Gastroesophageal sphincter (tissue), 4 donors: ENCODE measurements around the gene PARD3. TPM values are rescaled to one million over a fixed set of nuclear protein-coding genes. Genes with fewer than 3 reads are reported as not detected.

Source experiments
- ATAC-seq: fragments of 150-250 bp; one replicate; pipeline ENCODE4 v1.9.1; 2016; ENCODE audit warnings: mild to moderate bottlenecking, moderate library complexity
- H3K27ac ChIP-seq, 4 donors: fragments of 200-600 bp; sonication (generic) in 3 of 4; 1 replicate in 3 of 4; 2 replicates in 1 of 4; pipeline ENCODE4 v1.5.1; 2016 to 2019
- H3K27me3 ChIP-seq: fragments of 200-600 bp; sonication (generic); one replicate; pipeline ENCODE4 v1.5.1; 2019
- H3K36me3 ChIP-seq, 2 donors: fragments of 200-600 bp; sonication (generic); one replicate each; pipeline ENCODE4 v1.5.1; 2019; ENCODE audit warnings: control low read depth in 1 of 2
- H3K4me1 ChIP-seq, 3 donors: fragments of 200-600 bp; sonication (generic); 1 replicate in 2 of 3; 2 replicates in 1 of 3; pipeline ENCODE4 v1.5.1; 2016 to 2019; ENCODE audit warnings: control low read depth in 2 of 3
- H3K4me3 ChIP-seq, 2 donors: fragments of 200-600 bp; sonication (generic); one replicate each; pipeline ENCODE4 v1.5.1; 2019; ENCODE audit warnings: mild to moderate bottlenecking in 1 of 2, moderate library complexity in 1 of 2
- H3K9me3 ChIP-seq, 3 donors: fragments of 200-600 bp; sonication (generic); one replicate each; pipeline ENCODE4 v1.5.1; 2017 to 2019; ENCODE audit warnings: control low read depth in 2 of 3
- CTCF ChIP-seq, 4 experiments: fragments of 200-600 bp in 2 of 4; fragments of 450-650 bp in 2 of 4; sonication (generic) in 1 of 4; IDR thresholded peaks; one replicate each; pipeline ENCODE4 v1.5.1; 2017 to 2019; ENCODE audit warnings: antibody characterized with exemption in 4 of 4, mild to moderate bottlenecking in 2 of 4, moderate library complexity in 2 of 4
- EP300 ChIP-seq: sonication (generic); formaldehyde crosslinking; IDR thresholded peaks from one replicate; pipeline ENCODE4 v1.6.1; 2017; ENCODE audit warnings: antibody characterized with exemption, mild to moderate bottlenecking
- POLR2A ChIP-seq, 2 donors: fragments of 450-650 bp; IDR thresholded peaks; one replicate each; pipeline ENCODE4 v1.6.1; 2017; ENCODE audit warnings: antibody characterized with exemption in 2 of 2, mild to moderate bottlenecking in 2 of 2, moderate library complexity in 1 of 2
- POLR2AphosphoS5 ChIP-seq: sonication (generic); formaldehyde crosslinking; IDR thresholded peaks from one replicate; pipeline ENCODE4 v1.6.1; 2017; ENCODE audit warnings: antibody characterized with exemption
- WGBS, 2 donors: methylation state at CpG; one replicate each; pipeline ENCODE4 v1.1.5; 2018; ENCODE audit warnings: low coverage in 1 of 2; 5-methylcytosine and 5-hydroxymethylcytosine counted together
- total RNA-seq, 4 donors: library from RNA; depleted of rRNA; stranded (reverse); fragments of >200 nt; gene quantifications; one replicate each; pipeline ENCODE4 v1.1.0, GENCODE V29; 2016

Gene PARD3
- total RNA-seq, 4 donors from 2014 or later, result 101 to 127 (median 115) TPM

DNA sequence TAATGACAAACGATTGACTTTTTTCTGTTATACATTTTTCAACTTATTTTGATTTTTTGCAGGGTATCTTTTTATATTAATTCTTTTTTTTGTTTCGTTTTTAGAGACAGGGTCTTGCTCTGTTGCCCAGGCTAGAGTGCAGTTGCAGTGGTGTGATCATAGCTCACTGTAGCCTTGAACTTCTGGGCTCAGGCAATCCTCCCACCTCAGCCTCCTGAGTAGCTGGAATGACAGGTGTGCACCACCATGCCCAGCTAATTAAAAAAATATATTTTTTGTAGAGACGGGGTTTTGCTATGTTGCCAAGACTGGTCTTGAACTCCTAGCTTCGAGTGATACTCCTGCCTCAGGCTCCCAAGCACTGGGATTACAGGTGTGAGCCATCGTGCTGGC is 601.3 kb downstream of the PARD3 start:
- WGBS, 2 donors, result 92 to 97% methylated on average over 4 to 5 of the region's 5 CpGs
- H3K4me3 ChIP-seq, result no peak overlapping the region
- TF ChIP-seq EP300, result no peak
- no peak for TF ChIP-seq CTCF (IDR thresholded peaks at IDR 0.05)
- TF ChIP-seq POLR2A (IDR thresholded peaks at IDR 0.05), result no peak
- no peak for TF ChIP-seq POLR2AphosphoS5

GRCh38 chr10:34213193-34213804 is 601.8 kb downstream of the PARD3 start:
- Histone ChIP-seq H3K27me3 (no peaks in the 10 kb centered on the region), H3K4me1 (no peaks in the 10 kb centered on the region), H3K4me3 (no peak overlapping the region), H3K27ac (no peak overlapping the region), H3K36me3 (peaks cover 0 to 12% of the 10 kb centered on the region in 2 donors), H3K9me3 (no peaks in the 10 kb centered on the region)
- TF ChIP-seq POLR2A (IDR thresholded peaks at IDR 0.05), result no peak
- no peak for TF ChIP-seq CTCF (IDR thresholded peaks at IDR 0.05)
- no peak for TF ChIP-seq POLR2AphosphoS5
- no peak for TF ChIP-seq EP300
- 90 to 96% methylated on average over 3 to 6 of the region's 6 CpGs for WGBS, 2 donors
- no peak for ATAC-seq

More for the DNA sequence above, 601.3 kb downstream of the PARD3 start:
- Histone ChIP-seq H3K4me1 (no peaks in the 10 kb centered on the region), H3K27ac (no peak overlapping the region), H3K9me3 (no peaks in the 10 kb centered on the region), H3K27me3 (no peaks in the 10 kb centered on the region), H3K36me3 (peaks cover 0 to 12% of the 10 kb centered on the region in 2 donors)
- no peak for ATAC-seq

DNA sequence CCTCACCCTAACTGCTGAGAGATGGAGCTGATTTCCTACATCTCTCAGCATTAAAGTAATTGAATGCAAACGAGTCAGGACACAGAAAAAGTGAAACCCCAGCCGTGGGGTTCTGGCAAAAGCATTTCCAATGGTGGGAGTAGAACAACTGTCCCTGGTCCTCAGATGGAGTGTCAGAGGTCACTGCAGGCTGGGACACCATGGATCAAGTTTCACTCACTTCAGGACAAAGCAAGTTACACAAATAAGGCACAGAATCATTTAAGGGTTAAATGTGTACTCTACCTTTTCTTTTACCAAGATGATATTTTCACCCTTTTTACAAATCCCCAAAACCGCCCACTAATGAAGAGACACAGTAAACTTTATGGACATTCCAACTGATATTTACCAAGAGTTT is 607.8 kb downstream of the PARD3 start:
- H3K27me3 ChIP-seq, result no peaks in the 10 kb centered on the region
- 93 to 100% methylated on average over 2 to 3 of the region's 3 CpGs for WGBS, 2 donors
- no peak overlapping the region for H3K27ac ChIP-seq
- H3K9me3 ChIP-seq, result no peaks in the 10 kb centered on the region
- no peak overlapping the region for H3K4me3 ChIP-seq
- peaks cover 0 to 4% of the 10 kb centered on the region in 2 donors for H3K36me3 ChIP-seq
- H3K4me1 ChIP-seq, result no peaks in the 10 kb centered on the region
- TF ChIP-seq POLR2AphosphoS5, result no peak
- TF ChIP-seq POLR2A (IDR thresholded peaks at IDR 0.05), result no peak
- TF ChIP-seq EP300, result no peak
- TF ChIP-seq CTCF (IDR thresholded peaks at IDR 0.05), result no peak
- no peak for ATAC-seq

DNA sequence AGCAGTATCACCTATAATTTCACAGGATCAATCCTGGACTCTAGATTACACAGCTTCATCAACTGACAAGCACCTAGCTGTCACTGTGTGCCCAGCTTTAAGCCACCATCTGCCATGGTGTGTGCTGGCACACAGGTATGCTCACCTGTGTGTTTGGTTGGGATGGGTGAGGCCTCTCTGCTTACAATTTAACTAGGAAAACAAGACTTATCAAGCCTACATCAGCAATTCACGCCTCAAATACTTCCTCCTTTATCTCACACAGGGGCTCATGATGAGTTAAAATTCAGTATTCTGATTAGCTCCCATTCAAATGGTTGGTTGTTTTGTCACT is 608.2 kb downstream of the PARD3 start:
- Histone ChIP-seq H3K27ac (no peak overlapping the region), H3K4me3 (no peak overlapping the region), H3K9me3 (no peaks in the 10 kb centered on the region), H3K27me3 (no peaks in the 10 kb centered on the region), H3K4me1 (no peaks in the 10 kb centered on the region), H3K36me3 (peaks cover 0 to 4% of the 10 kb centered on the region in 2 donors)
- TF ChIP-seq CTCF (IDR thresholded peaks at IDR 0.05) (no peak), EP300 (no peak), POLR2AphosphoS5 (no peak), POLR2A (IDR thresholded peaks at IDR 0.05) (no peak)
- WGBS, 2 donors, result 90 to 93% methylated on average over 1 of the region's 1 CpG
- ATAC-seq, result no peak
